ENCODE data around the gene ZNF611.
"Not testable (repeated sequence)": the region's sequence is repeated elsewhere in the genome, so short reads cannot be mapped to it uniquely, and the experiment has no call there.

ZNF611 gene

DNA sequence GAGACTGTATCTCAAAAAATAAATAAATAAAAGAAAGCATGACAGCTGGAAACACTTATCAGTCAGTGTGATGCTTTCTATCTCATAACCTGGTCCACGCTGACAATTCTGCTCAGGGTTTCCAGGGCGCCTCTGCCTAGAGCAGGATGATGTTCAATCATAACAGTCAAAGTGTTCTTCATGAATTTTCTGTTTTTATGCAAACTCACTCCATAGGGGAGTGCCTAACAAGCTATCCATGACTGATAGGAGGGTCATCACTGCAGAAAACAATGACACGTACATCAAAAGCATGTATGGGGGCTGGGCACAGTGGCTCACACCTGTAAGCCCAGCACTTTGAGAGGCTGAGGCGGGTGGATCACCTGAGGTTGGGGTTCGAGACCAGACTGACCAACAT is 55.2 kb downstream of the ZNF611 start:
- DNase-seq (ENCODE audit: low spot score) = no peak

DNA sequence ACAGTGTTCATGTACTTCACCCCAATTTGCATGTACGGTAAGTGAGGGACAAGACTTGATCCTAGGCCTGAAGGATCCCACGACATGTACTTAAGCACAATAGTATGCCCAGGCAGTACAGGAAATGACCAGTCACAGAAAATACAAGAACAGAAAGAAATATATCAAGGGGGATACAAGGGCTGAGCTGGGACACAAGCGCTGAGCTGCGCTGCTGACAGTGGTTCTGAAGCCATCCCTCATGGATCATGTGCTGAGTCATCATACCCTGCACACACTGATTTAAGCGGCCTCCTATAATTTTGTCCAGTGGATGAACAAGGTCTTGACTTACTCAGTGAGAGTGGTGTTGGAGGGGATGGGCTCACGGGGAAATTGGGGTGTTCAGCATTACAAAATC is 59.6 kb downstream of the ZNF611 start:
- DNase-seq (ENCODE audit: low spot score) = not testable (repeated sequence)

DNA sequence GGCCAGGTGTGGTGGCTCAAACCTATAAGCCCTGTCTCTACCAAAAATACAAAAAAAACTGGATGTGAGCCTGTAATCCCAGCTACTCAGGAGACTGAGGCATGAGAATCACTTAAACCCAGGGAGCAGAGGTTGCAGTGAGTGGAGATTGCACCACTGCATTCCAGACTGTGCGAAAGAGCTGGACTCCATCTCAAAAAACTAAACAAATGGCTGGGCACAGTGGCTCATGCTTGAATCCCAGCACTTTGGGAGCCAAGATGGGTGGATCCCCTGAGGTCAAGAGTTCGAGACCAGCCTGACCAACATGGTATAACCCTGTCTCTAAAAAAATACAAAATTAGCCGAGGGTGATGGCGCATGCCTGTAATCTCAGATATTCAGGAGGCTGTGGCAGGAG is 61.8 kb downstream of the ZNF611 start:
- no peak for DNase-seq (ENCODE audit: low spot score)

DNA sequence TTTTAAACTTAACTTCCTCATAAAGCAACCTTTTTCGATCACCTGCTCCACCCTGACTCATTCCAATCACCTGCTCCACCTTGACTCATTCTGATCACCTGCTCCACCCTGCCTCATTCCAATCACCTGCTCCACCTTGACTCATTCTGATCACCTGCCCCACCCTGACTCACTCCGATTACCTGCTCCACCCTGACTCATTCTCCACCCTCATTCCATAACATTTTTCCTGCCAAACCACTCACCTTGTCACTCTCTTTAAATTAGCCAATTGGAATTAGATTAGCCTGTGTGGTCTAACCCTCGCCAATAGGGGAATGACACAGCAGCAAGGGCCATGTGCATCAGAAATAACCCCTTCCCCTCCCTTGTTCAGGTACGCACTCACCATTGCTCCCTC is 64.8 kb downstream of the ZNF611 start:
- DNase-seq (ENCODE audit: low spot score) = no peak

DNA sequence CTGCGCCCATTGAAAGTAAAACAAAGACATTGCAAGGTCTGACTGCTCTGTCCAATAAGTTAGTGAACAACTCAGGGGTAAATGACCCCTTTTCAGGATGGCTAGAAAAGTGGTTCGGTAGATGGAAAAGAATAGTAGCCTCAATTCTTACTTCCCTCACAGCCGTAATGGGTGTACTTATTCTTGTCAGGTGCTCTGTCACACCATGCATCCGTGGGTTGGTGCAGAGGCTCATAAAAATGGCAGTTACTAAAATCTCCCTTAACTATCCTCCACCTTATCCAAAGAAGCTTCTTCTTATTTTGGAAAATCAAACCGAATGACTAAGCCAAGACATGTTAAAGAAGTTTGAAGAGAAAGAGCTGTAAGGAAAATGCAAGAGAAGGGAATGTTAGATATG is 65.3 kb downstream of the ZNF611 start:
- no peak for DNase-seq (ENCODE audit: low spot score)

DNA sequence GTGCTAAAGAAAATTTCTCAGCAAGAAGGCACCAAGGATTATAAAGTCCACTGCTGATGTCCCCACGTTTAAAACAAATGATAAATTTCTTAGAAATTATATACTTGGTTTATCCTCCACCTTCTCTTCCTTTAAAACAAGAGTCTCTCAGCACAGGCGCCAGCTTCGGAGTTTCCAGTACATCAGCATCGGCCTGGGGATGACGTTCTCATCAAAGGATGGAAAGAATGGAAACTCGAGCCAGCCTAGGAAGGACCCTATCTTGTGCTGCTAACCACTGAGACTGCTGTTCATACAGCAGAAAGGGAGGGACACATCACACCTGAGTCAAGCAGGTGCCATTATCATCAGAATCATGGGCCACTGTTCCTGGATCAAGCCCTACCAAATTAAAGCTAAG is 66.9 kb downstream of the ZNF611 start:
- DNase-seq (ENCODE audit: low spot score) = no peak

DNA sequence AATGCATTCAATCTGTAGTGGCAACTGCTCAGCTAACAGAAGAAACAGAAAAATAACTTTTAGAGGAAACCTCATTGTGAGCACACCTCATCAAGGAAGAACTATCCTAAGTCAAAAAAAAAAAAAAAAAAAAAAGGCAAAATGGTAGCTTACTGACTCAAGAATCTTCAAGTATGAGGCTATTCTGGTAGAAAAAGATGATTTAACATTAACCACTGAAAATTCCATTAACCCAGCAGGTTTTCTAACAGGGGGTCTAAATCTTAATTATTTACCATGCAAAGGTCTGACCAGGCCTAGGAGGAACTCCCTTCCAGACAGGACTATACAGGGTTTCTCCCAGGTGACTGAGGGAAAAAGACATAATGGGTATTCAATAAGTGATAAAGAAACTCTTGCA is 68.3 kb downstream of the ZNF611 start:
- DNase-seq (ENCODE audit: low spot score) = no peak

DNA sequence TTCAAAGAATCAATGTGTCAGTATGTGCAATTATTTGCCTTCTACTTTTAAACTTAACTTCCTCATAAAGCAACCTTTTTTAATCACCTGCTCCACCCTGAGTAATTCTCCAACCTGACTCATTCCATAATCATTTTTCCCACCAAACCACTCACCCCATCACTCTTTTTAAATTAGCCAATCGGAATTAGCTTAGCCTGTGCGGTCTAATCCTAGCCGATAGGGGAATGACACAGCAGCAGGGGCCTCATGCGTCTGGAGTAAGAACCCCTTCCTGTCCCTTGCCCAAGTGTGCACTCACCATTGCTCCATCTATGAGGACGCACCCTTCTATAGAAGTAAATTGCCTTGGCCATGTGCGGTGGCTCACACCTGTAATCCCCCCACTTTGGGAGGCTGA is 69.3 kb downstream of the ZNF611 start:
- no peak for DNase-seq (ENCODE audit: low spot score)

DNA sequence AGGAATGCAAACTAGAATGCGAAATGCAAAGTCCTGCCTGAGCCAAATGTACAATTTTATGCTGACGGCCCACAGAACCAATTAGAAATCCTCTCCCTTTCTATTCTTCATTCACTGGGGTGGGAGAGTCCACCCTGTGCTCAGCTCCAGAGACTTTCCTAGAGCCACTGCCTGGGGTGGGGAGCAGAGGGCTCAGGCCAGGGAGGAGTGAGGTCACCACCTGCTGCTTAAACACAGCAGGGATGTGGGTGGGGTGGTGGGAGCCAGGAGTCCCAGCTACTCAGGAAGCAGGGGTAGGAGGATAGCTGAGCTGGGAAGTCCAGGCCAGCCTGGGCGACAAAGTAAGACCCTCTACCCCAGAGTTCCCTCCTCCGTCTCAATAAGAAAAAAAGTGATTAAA is 69.8 kb downstream of the ZNF611 start:
- DNase-seq (ENCODE audit: low spot score) = no peak

DNA sequence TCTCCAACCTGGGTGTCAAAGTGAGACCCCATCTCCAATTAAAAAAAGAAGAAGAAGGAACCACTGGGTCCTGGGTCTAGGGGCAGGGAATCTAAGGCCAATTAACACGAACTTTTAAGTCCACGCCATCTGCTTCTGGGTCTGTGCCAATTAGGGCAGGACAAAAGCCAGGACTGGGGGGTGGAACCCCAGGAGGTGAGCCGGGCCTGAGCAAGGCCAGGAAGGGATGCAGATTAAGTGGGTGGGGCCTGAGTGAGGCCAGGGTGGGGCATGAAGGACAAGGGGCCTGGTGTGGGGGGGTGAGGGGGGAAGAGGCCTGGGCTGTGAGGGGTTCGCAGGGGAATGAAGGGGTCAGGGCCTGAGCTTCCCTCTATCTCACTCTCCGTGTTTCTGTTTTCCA is 70.4 kb downstream of the ZNF611 start:
- no peak for DNase-seq (ENCODE audit: low spot score)

DNA sequence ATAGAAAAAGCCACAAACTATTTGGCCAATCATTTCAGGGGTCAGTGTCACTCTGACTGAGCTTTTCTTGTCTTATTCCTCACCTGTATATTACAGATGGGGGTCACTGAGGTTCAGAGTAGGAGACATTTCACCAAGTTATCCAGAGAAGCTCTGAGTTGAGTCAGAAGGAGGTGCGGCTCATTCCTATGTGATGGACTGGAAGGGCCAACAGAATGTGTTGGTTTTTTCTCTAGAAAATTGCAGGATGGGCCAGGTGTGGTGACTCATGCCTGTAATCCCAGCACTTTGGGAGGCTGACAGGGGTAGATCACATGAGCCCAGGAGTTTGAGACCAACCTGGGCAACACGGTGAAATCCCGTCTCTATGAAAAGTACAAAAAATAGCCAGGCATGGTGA is 72.2 kb downstream of the ZNF611 start:
- no peak for DNase-seq (ENCODE audit: low spot score)

DNA sequence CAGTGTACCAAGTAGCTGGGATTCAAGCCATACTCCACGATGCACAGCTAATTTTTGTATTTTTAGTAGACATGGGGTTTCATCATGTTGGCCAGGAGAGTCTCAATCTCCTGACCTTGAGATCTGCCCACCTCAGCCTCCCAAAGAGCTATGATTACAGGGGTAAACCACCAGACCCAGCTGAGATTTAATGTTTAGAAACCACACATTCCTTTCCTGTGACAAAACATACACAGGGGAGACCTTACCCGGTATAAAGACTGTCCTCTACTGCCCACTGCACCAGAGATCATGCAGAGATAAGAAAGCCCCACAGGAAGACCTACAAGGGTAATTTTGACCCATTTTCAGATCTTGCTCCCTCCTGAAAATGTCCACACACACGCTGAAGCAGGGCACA is 73.9 kb downstream of the ZNF611 start:
- DNase-seq (ENCODE audit: low spot score) = no peak

DNA sequence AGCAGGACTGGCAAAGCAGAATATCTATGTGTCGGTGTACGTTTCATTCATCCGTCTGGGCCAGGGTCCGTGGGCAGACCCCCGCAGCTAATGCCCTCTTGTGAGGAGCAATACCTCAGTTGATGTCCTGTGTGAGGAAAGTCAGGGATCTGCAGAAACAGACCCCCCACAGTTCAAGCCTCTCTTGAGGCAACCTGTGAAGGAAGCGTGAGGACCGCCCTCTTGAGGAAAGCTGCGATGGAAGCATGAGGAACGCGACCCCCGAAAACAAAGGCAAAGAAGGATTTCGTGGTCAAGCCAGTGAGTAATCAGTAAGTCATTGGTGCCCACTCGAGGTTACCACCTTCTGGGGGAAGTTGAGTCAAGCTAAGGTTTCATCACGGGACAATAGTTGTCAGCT is 75.8 kb downstream of the ZNF611 start:
- DNase-seq (ENCODE audit: low spot score) = no peak

DNA sequence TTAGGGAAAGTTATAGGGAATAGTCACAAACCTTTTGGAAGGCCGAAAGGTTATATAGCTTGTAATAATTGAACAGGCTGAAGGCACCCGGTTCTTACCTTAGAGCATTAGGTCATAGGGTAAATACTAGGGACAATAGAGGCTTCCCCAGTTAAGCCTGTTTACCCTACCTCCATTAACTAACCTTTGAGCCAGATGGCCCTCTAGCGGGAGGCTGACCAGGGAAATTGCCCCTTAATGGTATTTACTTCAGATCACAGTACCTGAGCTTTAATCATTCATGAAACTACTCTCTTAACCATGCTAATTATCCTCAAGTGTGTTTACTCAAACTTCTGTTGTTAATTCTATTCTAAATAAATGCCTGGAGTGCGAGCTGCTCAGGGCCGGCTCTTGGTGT is 76.2 kb downstream of the ZNF611 start:
- DNase-seq (ENCODE audit: low spot score) = no peak

DNA sequence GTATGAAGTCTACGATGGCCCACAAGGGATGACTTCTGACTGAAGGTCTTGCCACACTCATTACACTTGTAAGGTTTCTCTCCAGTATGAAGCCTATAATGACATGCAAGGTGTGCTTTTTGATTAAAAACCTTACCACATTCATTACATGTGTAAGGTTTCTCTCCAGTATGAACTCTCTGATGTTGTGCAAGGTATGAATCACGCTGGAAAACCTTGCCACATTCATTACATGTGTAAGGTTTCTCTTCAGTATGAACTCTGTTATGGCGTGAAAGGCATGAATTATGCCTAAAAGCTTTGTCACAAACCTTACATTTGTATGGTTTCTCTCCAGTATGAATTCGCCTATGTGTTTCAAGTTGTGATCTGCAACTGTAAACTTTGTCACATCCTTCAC is 81.7 kb downstream of the ZNF611 start:
- no peak for DNase-seq (ENCODE audit: low spot score)

All from hematopoietic multipotent progenitor cell treated with erythropoietin and hydrocortisone succinate and interleukin-3 and kit ligand, for 17 days (in vitro differentiated cells).